SK-N-SH (cell line): ENCODE measurements around the gene SLC12A3. TPM values are rescaled to one million over a fixed set of nuclear protein-coding genes. Genes with fewer than 3 reads are reported as not detected.

Experiments used
- CTCF ChIA-PET: fragments of 300-600, 350-600 bp; formaldehyde crosslinking; extraction: SDS; loops from one replicate; lab custom pipeline; 2021; lab: Yijun Ruan, JAX
- POLR2A ChIA-PET: fragments of 350-600 bp; sonication (Branson Sonifier 250); formaldehyde crosslinking; extraction: SDS; loops from one replicate; lab custom pipeline; 2020; ENCODE audit warnings: antibody characterized with exemption, inconsistent platforms; lab: Yijun Ruan, JAX
- DNase-seq: peaks from one replicate; pipeline ENCODE4 v3.0.0; 2012
- H2AFZ ChIP-seq: fragments of 200-600 bp; sonication (generic); 2 replicates; pipeline ENCODE4 v1.8.1; 2016; ENCODE audit warnings: antibody characterized with exemption, mild to moderate bottlenecking, low read depth
- H3F3A ChIP-seq: fragments of 200-600 bp; sonication (generic); replicated peaks from 2 replicates; pipeline ENCODE3; 2016; ENCODE audit warnings: antibody characterized with exemption, mild to moderate bottlenecking; ENCODE audit not compliant: insufficient read depth
- H3K27ac ChIP-seq, 2 experiments: fragments of 200-500 bp in 1 of 2; fragments of 200-600 bp in 1 of 2; sonication (Bioruptor generic) in 1 of 2; sonication (generic), shearing (Covaris generic) in 1 of 2; 2 replicates each; pipeline versions ENCODE4 v1.5.1 to v1.6.1; 2014 to 2016; ENCODE audit warnings: low read depth in 2 of 2, inconsistent platforms in 1 of 2, low read length in 1 of 2, mild to moderate bottlenecking in 1 of 2, mixed read lengths in 1 of 2
- H3K27me3 ChIP-seq: fragments of 200-600 bp; sonication (generic), shearing (Covaris generic); 2 replicates; pipeline ENCODE4 v1.6.1; 2016; ENCODE audit warnings: mixed run types; ENCODE audit not compliant: insufficient read depth
- H3K36me3 ChIP-seq, 2 experiments: fragments of 200-500 bp in 1 of 2; fragments of 200-600 bp in 1 of 2; sonication (Bioruptor generic) in 1 of 2; sonication (generic) in 1 of 2; replicated peaks in 1 of 2; 2 replicates each; pipeline versions ENCODE3 to v1.5.1; 2014 to 2016; ENCODE audit warnings: low read length in 1 of 2, mild to moderate bottlenecking in 1 of 2; ENCODE audit not compliant: insufficient read depth in 2 of 2, control insufficient read depth in 1 of 2
- H3K4me1 ChIP-seq, 2 experiments: fragments of 200-500 bp in 1 of 2; fragments of 200-600 bp in 1 of 2; sonication (Bioruptor generic) in 1 of 2; sonication (generic), shearing (Covaris generic) in 1 of 2; 2 replicates each; pipeline versions ENCODE4 v1.5.1 to v1.6.1; 2014 to 2016; ENCODE audit warnings: low read depth in 1 of 2, low read length in 1 of 2, mixed run types in 1 of 2; ENCODE audit not compliant: insufficient read depth in 2 of 2, control insufficient read depth in 1 of 2
- H3K4me2 ChIP-seq: fragments of 200-600 bp; sonication (generic), shearing (Covaris generic); 2 replicates; pipeline ENCODE4 v1.6.1; 2017; ENCODE audit warnings: mixed run types
- H3K4me3 ChIP-seq, 2 experiments: fragments of 200-500 bp in 1 of 2; fragments of 200-600 bp in 1 of 2; sonication (Bioruptor generic) in 1 of 2; sonication (generic), shearing (Covaris generic) in 1 of 2; 2 replicates each; pipeline versions ENCODE4 v1.5.1 to v1.8.1; 2014 to 2016; ENCODE audit warnings: low read depth in 2 of 2, inconsistent platforms in 1 of 2, low read length in 1 of 2, mild to moderate bottlenecking in 1 of 2, mixed read lengths in 1 of 2, moderate library complexity in 1 of 2
- H3K79me2 ChIP-seq: fragments of 200-600 bp; sonication (generic); 2 replicates; pipeline ENCODE4 v1.8.1; 2017; ENCODE audit warnings: mild to moderate bottlenecking; ENCODE audit not compliant: insufficient read depth
- H3K9ac ChIP-seq: fragments of 200-600 bp; sonication (generic); 2 replicates; pipeline ENCODE4 v1.6.1; 2017; ENCODE audit warnings: mixed run types
- H3K9me2 ChIP-seq: fragments of 200-600 bp; sonication (generic); 2 replicates; pipeline ENCODE4 v1.6.1; 2017; ENCODE audit warnings: mixed run types
- H3K9me3 ChIP-seq: fragments of 200-600 bp; sonication (generic); 2 replicates; pipeline ENCODE4 v1.6.1; 2017; ENCODE audit warnings: mixed run types, mild to moderate bottlenecking, moderate library complexity
- H4K20me1 ChIP-seq: fragments of 200-600 bp; sonication (generic); 2 replicates; pipeline ENCODE4 v1.6.1; 2017; ENCODE audit warnings: mild to moderate bottlenecking, mixed run types; ENCODE audit not compliant: insufficient read depth
- WGBS: methylation state at CpG from one replicate; pipeline ENCODE4 v1.1.6; 2017; ENCODE audit warnings: low lambda C conversion rate; 5-methylcytosine and 5-hydroxymethylcytosine counted together
- polyA plus RNA-seq, 3 experiments: library from polyadenylated mRNA; depleted of rRNA; stranded (reverse); fragments of >200 nt; gene quantifications; 2 replicates each; pipeline ENCODE4 v1.2.3, GENCODE V29; 2012
- TF ChIP-seq, protein P1 (sequence below): IDR thresholded peaks from 2 replicates; pipeline ENCODE4 v1.4.0; 2012; ENCODE audit warnings: low read depth, borderline replicate concordance
- TF ChIP-seq, protein P2 (sequence below): IDR thresholded peaks from 2 replicates; pipeline ENCODE4 v1.4.0; 2012; ENCODE audit warnings: low read depth, borderline replicate concordance
- TF ChIP-seq, protein P3 (sequence below): IDR thresholded peaks from 2 replicates; pipeline ENCODE4 v1.6.1; 2012; ENCODE audit warnings: mild to moderate bottlenecking, low read depth, low read length, moderate library complexity
- TF ChIP-seq, protein P4 (sequence below): IDR thresholded peaks from 2 replicates; pipeline ENCODE4; 2012

The SLC12A3 gene
- polyA plus RNA-seq, 1 of the 3 experiments (the other 2 are of a cell fraction): not detected

DNA sequence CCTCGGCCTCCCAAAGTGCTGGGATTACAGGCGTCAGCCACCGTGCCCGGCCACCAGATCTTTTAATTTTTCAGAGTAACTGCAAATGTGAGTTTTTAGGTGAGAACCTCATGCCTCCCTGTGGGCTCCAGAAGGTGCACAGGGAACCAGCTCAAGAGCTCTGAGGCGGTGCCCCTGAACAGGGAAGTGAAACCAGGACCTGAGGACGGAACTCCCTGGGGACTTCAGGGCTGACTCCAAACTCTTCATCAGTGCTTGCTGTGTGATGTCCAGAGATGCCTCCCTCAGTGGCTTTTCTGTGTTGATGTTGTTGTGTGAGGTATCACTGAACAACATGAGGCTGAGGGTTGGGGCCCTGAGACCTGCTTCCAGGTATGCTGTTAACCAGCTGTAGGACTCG is 23.8 kb downstream of the SLC12A3 start:
- H3K36me3 ChIP-seq: no peaks in the 10 kb centered on the region
- TF ChIP-seq, protein P1, sequence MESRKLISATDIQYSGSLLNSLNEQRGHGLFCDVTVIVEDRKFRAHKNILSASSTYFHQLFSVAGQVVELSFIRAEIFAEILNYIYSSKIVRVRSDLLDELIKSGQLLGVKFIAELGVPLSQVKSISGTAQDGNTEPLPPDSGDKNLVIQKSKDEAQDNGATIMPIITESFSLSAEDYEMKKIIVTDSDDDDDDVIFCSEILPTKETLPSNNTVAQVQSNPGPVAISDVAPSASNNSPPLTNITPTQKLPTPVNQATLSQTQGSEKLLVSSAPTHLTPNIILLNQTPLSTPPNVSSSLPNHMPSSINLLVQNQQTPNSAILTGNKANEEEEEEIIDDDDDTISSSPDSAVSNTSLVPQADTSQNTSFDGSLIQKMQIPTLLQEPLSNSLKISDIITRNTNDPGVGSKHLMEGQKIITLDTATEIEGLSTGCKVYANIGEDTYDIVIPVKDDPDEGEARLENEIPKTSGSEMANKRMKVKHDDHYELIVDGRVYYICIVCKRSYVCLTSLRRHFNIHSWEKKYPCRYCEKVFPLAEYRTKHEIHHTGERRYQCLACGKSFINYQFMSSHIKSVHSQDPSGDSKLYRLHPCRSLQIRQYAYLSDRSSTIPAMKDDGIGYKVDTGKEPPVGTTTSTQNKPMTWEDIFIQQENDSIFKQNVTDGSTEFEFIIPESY: no peak
- TF ChIP-seq, protein P2, sequence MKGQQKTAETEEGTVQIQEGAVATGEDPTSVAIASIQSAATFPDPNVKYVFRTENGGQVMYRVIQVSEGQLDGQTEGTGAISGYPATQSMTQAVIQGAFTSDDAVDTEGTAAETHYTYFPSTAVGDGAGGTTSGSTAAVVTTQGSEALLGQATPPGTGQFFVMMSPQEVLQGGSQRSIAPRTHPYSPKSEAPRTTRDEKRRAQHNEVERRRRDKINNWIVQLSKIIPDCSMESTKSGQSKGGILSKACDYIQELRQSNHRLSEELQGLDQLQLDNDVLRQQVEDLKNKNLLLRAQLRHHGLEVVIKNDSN: no peak
- DNase-seq: no peak
- no peaks in the 10 kb centered on the region for H3K79me2 ChIP-seq
- no peak overlapping the region for H3K4me3 ChIP-seq
- no peaks in the 10 kb centered on the region for H4K20me1 ChIP-seq
- no peak overlapping the region for H3K9ac ChIP-seq
- H3K9me3 ChIP-seq: no peaks in the 10 kb centered on the region
- no peaks in the 10 kb centered on the region for H3K4me1 ChIP-seq
- no peaks in the 10 kb centered on the region for H3F3A ChIP-seq
- no peaks in the 10 kb centered on the region for H3K9me2 ChIP-seq
- H3K27me3 ChIP-seq: no peaks in the 10 kb centered on the region
- CTCF ChIA-PET: interaction anchor here (1.5 kb wide), 1 partner anchor 14 kb away, joined by 4 read pairs; no protein-coding TSS in a partner anchor
- H3K27ac ChIP-seq: no peak overlapping the region
- 90% methylated on average over 6 of the region's 7 CpGs for WGBS
- POLR2A ChIA-PET: no interaction called here
- H3K4me2 ChIP-seq: no peak overlapping the region
- H2AFZ ChIP-seq: no peak overlapping the region

- Histone ChIP-seq H3K36me3 (no peaks in the 10 kb centered on the region), H3K4me2 (no peak overlapping the region), H3F3A (no peaks in the 10 kb centered on the region), H3K79me2 (no peaks in the 10 kb centered on the region), H3K9me2 (no peaks in the 10 kb centered on the region), H3K9me3 (no peaks in the 10 kb centered on the region), H3K9ac (no peak overlapping the region), H3K4me3 (no peak overlapping the region), H3K27me3 (no peaks in the 10 kb centered on the region), H4K20me1 (no peaks in the 10 kb centered on the region), H3K27ac (no peak overlapping the region), H3K4me1 (no peaks in the 10 kb centered on the region), H2AFZ (no peak overlapping the region)
- DNase-seq: no peak
- TF ChIP-seq, protein P3, sequence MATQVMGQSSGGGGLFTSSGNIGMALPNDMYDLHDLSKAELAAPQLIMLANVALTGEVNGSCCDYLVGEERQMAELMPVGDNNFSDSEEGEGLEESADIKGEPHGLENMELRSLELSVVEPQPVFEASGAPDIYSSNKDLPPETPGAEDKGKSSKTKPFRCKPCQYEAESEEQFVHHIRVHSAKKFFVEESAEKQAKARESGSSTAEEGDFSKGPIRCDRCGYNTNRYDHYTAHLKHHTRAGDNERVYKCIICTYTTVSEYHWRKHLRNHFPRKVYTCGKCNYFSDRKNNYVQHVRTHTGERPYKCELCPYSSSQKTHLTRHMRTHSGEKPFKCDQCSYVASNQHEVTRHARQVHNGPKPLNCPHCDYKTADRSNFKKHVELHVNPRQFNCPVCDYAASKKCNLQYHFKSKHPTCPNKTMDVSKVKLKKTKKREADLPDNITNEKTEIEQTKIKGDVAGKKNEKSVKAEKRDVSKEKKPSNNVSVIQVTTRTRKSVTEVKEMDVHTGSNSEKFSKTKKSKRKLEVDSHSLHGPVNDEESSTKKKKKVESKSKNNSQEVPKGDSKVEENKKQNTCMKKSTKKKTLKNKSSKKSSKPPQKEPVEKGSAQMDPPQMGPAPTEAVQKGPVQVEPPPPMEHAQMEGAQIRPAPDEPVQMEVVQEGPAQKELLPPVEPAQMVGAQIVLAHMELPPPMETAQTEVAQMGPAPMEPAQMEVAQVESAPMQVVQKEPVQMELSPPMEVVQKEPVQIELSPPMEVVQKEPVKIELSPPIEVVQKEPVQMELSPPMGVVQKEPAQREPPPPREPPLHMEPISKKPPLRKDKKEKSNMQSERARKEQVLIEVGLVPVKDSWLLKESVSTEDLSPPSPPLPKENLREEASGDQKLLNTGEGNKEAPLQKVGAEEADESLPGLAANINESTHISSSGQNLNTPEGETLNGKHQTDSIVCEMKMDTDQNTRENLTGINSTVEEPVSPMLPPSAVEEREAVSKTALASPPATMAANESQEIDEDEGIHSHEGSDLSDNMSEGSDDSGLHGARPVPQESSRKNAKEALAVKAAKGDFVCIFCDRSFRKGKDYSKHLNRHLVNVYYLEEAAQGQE: no peak
- TF ChIP-seq, protein P4, sequence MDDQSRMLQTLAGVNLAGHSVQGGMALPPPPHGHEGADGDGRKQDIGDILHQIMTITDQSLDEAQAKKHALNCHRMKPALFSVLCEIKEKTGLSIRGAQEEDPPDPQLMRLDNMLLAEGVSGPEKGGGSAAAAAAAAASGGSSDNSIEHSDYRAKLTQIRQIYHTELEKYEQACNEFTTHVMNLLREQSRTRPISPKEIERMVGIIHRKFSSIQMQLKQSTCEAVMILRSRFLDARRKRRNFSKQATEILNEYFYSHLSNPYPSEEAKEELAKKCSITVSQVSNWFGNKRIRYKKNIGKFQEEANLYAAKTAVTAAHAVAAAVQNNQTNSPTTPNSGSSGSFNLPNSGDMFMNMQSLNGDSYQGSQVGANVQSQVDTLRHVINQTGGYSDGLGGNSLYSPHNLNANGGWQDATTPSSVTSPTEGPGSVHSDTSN: 0 out of 2 replicates have a peak, but pooled peaks have one; percentile 11
- 92% methylated on average over 5 of the region's 5 CpGs for WGBS
- POLR2A ChIA-PET: no interaction called here
- CTCF ChIA-PET: interaction anchor here (1.5 kb wide), 1 partner anchor 14 kb away, joined by 4 read pairs; no protein-coding TSS in a partner anchor
Observed at GRCh38 chr16:56889206-56889605, 24.2 kb downstream of the SLC12A3 start.
